WERI-Rb-1 (cell line): ENCODE data around the gene PADI4.

Experiments used
- DNase-seq: peaks from one replicate; pipeline ENCODE4 v3.0.0-alpha.2; 2020
- H3K27ac ChIP-seq: fragments of 250-450 bp; sonication (Bioruptor Pico); 2 replicates; pipeline ENCODE4 v1.5.1; 2020; ENCODE audit warnings: mild to moderate bottlenecking, moderate library complexity
- H3K27me3 ChIP-seq: fragments of 250-450 bp; sonication (Bioruptor Pico); 2 replicates; pipeline ENCODE4 v1.5.1; 2021; ENCODE audit warnings: mild to moderate bottlenecking, low read depth, moderate library complexity; ENCODE audit not compliant: insufficient read depth, severe bottlenecking
- H3K36me3 ChIP-seq: fragments of 250-450 bp; sonication (Bioruptor Pico); 2 replicates; pipeline ENCODE4 v1.5.1; 2020; ENCODE audit warnings: mild to moderate bottlenecking, moderate library complexity
- H3K4me3 ChIP-seq: 2 replicates; pipeline ENCODE4 v1.5.1; 2011; ENCODE audit warnings: low read depth, mild to moderate bottlenecking, control low read depth, low read length
- H3K9me3 ChIP-seq: fragments of 250-450 bp; sonication (Bioruptor Pico); 2 replicates; pipeline ENCODE4 v1.5.1; 2021; ENCODE audit warnings: mild to moderate bottlenecking, moderate library complexity; ENCODE audit not compliant: severe bottlenecking
- TF ChIP-seq, protein P1 (sequence below): IDR thresholded peaks from 2 replicates; pipeline ENCODE4 v1.5.1; 2011; ENCODE audit warnings: low read depth, mild to moderate bottlenecking, control low read depth, inconsistent platforms, low read length

The PADI4 gene

DNA sequence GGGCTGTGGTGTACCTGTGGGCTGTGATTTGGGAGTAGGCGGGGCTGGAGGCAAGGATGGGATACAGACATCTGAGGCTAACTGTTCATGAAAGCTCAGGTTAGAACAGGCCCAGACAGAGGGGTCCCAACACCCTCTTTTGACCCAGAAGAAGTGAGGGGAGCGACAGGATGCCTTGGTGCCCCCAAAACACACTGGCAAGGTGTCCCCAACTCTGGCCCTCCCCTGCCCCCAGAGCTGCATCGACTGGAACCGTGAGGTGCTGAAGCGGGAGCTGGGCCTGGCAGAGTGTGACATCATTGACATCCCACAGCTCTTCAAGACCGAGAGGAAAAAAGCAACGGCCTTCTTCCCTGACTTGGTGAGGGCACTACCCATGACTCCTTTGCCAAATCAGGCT lies 27.6 kb upstream of the PADI4 start:
- TF ChIP-seq, protein P1, sequence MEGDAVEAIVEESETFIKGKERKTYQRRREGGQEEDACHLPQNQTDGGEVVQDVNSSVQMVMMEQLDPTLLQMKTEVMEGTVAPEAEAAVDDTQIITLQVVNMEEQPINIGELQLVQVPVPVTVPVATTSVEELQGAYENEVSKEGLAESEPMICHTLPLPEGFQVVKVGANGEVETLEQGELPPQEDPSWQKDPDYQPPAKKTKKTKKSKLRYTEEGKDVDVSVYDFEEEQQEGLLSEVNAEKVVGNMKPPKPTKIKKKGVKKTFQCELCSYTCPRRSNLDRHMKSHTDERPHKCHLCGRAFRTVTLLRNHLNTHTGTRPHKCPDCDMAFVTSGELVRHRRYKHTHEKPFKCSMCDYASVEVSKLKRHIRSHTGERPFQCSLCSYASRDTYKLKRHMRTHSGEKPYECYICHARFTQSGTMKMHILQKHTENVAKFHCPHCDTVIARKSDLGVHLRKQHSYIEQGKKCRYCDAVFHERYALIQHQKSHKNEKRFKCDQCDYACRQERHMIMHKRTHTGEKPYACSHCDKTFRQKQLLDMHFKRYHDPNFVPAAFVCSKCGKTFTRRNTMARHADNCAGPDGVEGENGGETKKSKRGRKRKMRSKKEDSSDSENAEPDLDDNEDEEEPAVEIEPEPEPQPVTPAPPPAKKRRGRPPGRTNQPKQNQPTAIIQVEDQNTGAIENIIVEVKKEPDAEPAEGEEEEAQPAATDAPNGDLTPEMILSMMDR = no peak
- H3K27me3 ChIP-seq = no peaks in the 10 kb centered on the region
- no peaks in the 10 kb centered on the region for H3K9me3 ChIP-seq
- no peak for DNase-seq
- no peak overlapping the region for H3K27ac ChIP-seq
- no peak overlapping the region for H3K4me3 ChIP-seq
- no peaks in the 10 kb centered on the region for H3K36me3 ChIP-seq

DNA sequence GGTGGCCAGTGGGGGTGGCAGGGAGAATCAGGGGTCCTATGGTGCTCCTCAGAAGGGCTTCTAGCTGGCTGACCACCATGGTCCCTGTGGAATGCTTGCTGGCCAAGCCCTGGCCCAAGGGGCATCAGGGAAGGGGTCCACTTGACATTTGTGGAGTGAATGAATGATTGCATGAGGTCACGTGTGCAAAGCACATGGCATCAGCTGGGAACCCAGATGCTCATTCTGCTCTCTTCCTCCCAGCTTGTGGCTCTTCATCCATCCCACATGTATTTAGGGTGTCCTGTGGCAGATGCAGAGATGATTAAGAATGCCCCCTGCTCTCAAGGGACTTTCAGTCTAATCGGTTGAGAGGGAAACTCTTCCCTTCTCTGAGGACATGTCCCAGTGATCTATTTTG lies 27.1 kb upstream of the PADI4 start:
- H3K27ac ChIP-seq = no peak overlapping the region
- H3K9me3 ChIP-seq = no peaks in the 10 kb centered on the region
- no peaks in the 10 kb centered on the region for H3K36me3 ChIP-seq
- no peaks in the 10 kb centered on the region for H3K27me3 ChIP-seq
- no peak for DNase-seq
- TF ChIP-seq, protein P1 = no peak
- no peak overlapping the region for H3K4me3 ChIP-seq

GRCh38 chr1:17281775-17282181 lies 26.2 kb upstream of the PADI4 start:
- Histone ChIP-seq H3K36me3 (no peaks in the 10 kb centered on the region), H3K4me3 (no peak overlapping the region), H3K27ac (no peak overlapping the region), H3K27me3 (no peaks in the 10 kb centered on the region), H3K9me3 (no peaks in the 10 kb centered on the region)
- no peak for DNase-seq
- TF ChIP-seq, protein P1 = no peak

- TF ChIP-seq, protein P1 = no peak
Measured at GRCh38 chr1:17282836-17283235, 25.2 kb upstream of the PADI4 start.

GRCh38 chr1:17286646-17287045 lies 21.4 kb upstream of the PADI4 start:
- H3K27me3 ChIP-seq = no peaks in the 10 kb centered on the region
- DNase-seq = no peak
- H3K27ac ChIP-seq = no peak overlapping the region
- no peaks in the 10 kb centered on the region for H3K36me3 ChIP-seq
- TF ChIP-seq, protein P1 = no peak
- H3K9me3 ChIP-seq = no peaks in the 10 kb centered on the region
- no peak overlapping the region for H3K4me3 ChIP-seq

More at GRCh38 chr1:17282836-17283235, 25.2 kb upstream of the PADI4 start:
- Histone ChIP-seq H3K36me3 (no peaks in the 10 kb centered on the region), H3K27ac (no peak overlapping the region), H3K9me3 (no peaks in the 10 kb centered on the region), H3K27me3 (no peaks in the 10 kb centered on the region), H3K4me3 (no peak overlapping the region)
- DNase-seq = no peak

GRCh38 chr1:17287130-17287776 lies 20.7 kb upstream of the PADI4 start:
- DNase-seq = no peak
- no peaks in the 10 kb centered on the region for H3K9me3 ChIP-seq
- H3K36me3 ChIP-seq = no peaks in the 10 kb centered on the region
- TF ChIP-seq, protein P1 = no peak
- H3K27me3 ChIP-seq = no peaks in the 10 kb centered on the region
- H3K4me3 ChIP-seq = no peak overlapping the region
- H3K27ac ChIP-seq = no peak overlapping the region
